ENCODE data around the gene UNC5A.

UNC5A gene

DNA sequence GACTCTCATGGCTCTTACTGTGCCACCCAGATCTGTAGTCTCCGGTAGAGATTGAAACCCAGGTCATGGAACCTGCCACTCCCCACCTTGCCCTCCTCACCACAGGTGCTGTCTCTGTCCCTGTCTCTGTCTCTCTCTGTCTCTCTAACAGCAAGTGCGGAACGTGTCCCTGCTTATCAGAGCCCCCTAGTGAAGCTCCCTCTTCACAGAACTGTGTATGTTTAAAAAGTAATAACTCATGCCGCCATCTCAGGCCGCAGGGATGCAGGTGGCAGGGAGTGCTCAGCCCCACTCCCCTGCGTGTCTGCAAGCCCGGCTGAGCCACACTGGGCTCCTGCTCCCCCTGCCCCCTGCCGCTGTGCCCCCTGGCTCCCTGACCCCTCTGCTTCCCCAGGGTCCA, 43.8 kb downstream of the UNC5A start:
- TF ChIP-seq, protein P1, sequence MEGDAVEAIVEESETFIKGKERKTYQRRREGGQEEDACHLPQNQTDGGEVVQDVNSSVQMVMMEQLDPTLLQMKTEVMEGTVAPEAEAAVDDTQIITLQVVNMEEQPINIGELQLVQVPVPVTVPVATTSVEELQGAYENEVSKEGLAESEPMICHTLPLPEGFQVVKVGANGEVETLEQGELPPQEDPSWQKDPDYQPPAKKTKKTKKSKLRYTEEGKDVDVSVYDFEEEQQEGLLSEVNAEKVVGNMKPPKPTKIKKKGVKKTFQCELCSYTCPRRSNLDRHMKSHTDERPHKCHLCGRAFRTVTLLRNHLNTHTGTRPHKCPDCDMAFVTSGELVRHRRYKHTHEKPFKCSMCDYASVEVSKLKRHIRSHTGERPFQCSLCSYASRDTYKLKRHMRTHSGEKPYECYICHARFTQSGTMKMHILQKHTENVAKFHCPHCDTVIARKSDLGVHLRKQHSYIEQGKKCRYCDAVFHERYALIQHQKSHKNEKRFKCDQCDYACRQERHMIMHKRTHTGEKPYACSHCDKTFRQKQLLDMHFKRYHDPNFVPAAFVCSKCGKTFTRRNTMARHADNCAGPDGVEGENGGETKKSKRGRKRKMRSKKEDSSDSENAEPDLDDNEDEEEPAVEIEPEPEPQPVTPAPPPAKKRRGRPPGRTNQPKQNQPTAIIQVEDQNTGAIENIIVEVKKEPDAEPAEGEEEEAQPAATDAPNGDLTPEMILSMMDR (IDR thresholded peaks at IDR 0.05): no peak

GRCh38 chr5:176855598-176855997, 45.2 kb downstream of the UNC5A start:
- peaks cover 24% of the 10 kb centered on the region for H3K4me1 Mint-ChIP-seq
- H3K27ac Mint-ChIP-seq: no peak overlapping the region
- no peaks in the 10 kb centered on the region for H3K36me3 Mint-ChIP-seq (ENCODE audit: low read depth)
- TF ChIP-seq, protein P1 (IDR thresholded peaks at IDR 0.05): no peak
- no peak overlapping the region for H3K4me3 Mint-ChIP-seq
- H3K9me3 Mint-ChIP-seq: no peaks in the 10 kb centered on the region
- no peak for DNase-seq
- H3K27me3 Mint-ChIP-seq (ENCODE audit: low read depth, poor library complexity): peaks cover 38% of the 10 kb centered on the region

More for the DNA sequence above, 43.8 kb downstream of the UNC5A start:
- H3K36me3 Mint-ChIP-seq (ENCODE audit: low read depth): no peaks in the 10 kb centered on the region
- H3K27ac Mint-ChIP-seq: no peak overlapping the region
- H3K4me3 Mint-ChIP-seq: no peak overlapping the region
- no peaks in the 10 kb centered on the region for H3K9me3 Mint-ChIP-seq
- no peak for DNase-seq
- peaks cover 45% of the 10 kb centered on the region for H3K27me3 Mint-ChIP-seq (ENCODE audit: low read depth, poor library complexity)
- H3K4me1 Mint-ChIP-seq: peaks cover 24% of the 10 kb centered on the region

- Mint-ChIP-seq H3K4me1 (peaks cover 24% of the 10 kb centered on the region), H3K36me3 (ENCODE audit: low read depth) (no peaks in the 10 kb centered on the region), H3K27ac (no peak overlapping the region), H3K4me3 (no peak overlapping the region), H3K27me3 (ENCODE audit: low read depth, poor library complexity) (peaks cover 35% of the 10 kb centered on the region), H3K9me3 (no peaks in the 10 kb centered on the region)
- TF ChIP-seq, protein P1 (IDR thresholded peaks at IDR 0.05): no peak
- DNase-seq: no peak
Measured at GRCh38 chr5:176856746-176857145, 46.4 kb downstream of the UNC5A start.

DNA sequence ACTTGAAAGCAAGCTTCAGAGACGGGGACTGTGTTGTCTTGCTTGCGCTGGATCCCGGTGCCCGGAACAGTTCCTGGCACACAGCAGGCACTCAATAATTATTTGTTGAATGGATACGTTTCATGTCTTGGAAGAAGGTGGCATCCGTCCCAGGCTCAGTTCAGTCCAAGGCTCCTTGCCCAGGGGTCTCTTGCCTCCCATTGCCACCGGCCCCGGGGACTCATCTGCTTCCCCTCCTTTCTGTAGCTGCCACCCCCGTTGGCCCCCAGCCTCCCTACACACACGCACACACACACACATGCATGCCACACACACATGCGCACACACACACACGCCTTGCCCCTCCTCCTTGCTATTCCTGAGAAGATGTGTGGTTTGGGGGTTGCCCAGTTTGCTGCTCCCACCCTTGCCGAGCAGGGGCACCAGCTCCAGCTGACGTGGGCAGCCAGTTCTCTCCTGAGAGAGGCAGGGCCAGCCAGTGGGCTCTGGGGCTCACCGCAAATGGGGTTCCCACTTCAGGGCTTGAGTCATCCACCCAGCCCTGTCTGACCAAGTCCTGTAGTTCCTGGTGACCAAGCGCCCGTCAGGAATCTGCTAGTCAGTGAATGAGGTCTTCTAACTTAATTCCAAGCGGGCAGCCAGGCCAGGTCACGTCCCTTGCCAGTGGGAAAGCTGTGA, 47.0 kb downstream of the UNC5A start:
- no peaks in the 10 kb centered on the region for H3K9me3 Mint-ChIP-seq
- H3K27me3 Mint-ChIP-seq (ENCODE audit: low read depth, poor library complexity): peaks cover 35% of the 10 kb centered on the region
- no peak overlapping the region for H3K4me3 Mint-ChIP-seq
- peaks cover 25% of the 10 kb centered on the region for H3K4me1 Mint-ChIP-seq
- no peak overlapping the region for H3K27ac Mint-ChIP-seq
- TF ChIP-seq, protein P1 (IDR thresholded peaks at IDR 0.05): no peak
- DNase-seq: no peak
- no peaks in the 10 kb centered on the region for H3K36me3 Mint-ChIP-seq (ENCODE audit: low read depth)

GRCh38 chr5:176857894-176858273, 47.5 kb downstream of the UNC5A start:
- TF ChIP-seq, protein P1 (IDR thresholded peaks at IDR 0.05): no peak
- H3K9me3 Mint-ChIP-seq: no peaks in the 10 kb centered on the region
- no peaks in the 10 kb centered on the region for H3K36me3 Mint-ChIP-seq (ENCODE audit: low read depth)
- H3K27me3 Mint-ChIP-seq (ENCODE audit: low read depth, poor library complexity): peaks cover 37% of the 10 kb centered on the region
- no peak overlapping the region for H3K27ac Mint-ChIP-seq
- no peak for DNase-seq
- H3K4me3 Mint-ChIP-seq: no peak overlapping the region
- peaks cover 26% of the 10 kb centered on the region for H3K4me1 Mint-ChIP-seq

GRCh38 chr5:176859916-176860315, 49.6 kb downstream of the UNC5A start:
- Mint-ChIP-seq H3K4me3 (no peak overlapping the region), H3K36me3 (ENCODE audit: low read depth) (no peaks in the 10 kb centered on the region), H3K27me3 (ENCODE audit: low read depth, poor library complexity) (peaks cover 40% of the 10 kb centered on the region), H3K27ac (no peak overlapping the region), H3K9me3 (no peaks in the 10 kb centered on the region), H3K4me1 (peaks cover 20% of the 10 kb centered on the region)
- DNase-seq: no peak
- TF ChIP-seq, protein P1 (IDR thresholded peaks at IDR 0.05): no peak
